ENCODE measurements around the gene NFATC2IP.

The NFATC2IP gene

GRCh38 chr16:28950648-28951409 is at the start of gene NFATC2IP:
NFATC2IP (plus strand) TSS chr16:28950937; CDS start chr16:28951012, 75 bp downstream.
- H3K9me3 ChIP-seq (replicated peaks; ENCODE audit: insufficient read depth, low read length): no peaks in the 10 kb centered on the region
- peaks cover 7% of the 10 kb centered on the region; the same call in 1 of the 2 replicates for H3K36me3 ChIP-seq (replicated peaks; ENCODE audit: insufficient read depth, low read length)
- no peaks in the 10 kb centered on the region for H3K27me3 ChIP-seq (replicated peaks; ENCODE audit: insufficient read depth, low read length)
- no peak for TF ChIP-seq EZH2phosphoT487 (IDR thresholded peaks at IDR 0.05; ENCODE audit: low read length)
- no peak for TF ChIP-seq EZH2 (optimal IDR thresholded peaks at IDR 0.05; ENCODE audit: low read depth, low read length)
- no peak for TF ChIP-seq CTCF (IDR thresholded peaks at IDR 0.05; ENCODE audit: low read length)
- H3K79me2 ChIP-seq (ENCODE audit: low read length): peaks cover 44% of the 10 kb centered on the region
- no peaks in the 10 kb centered on the region for H4K20me1 ChIP-seq (ENCODE audit: insufficient read depth, low read length)
- peak within 1 kb of the TSS; percentile 95 for H3K4me2 ChIP-seq (ENCODE audit: low read depth, low read length)
- peak within 1 kb of the TSS; percentile 89 for H3K9ac ChIP-seq (ENCODE audit: low read length)
- H3F3A ChIP-seq (ENCODE audit: insufficient read depth, low read length): no peaks in the 10 kb centered on the region
- H3K27ac ChIP-seq (ENCODE audit: low read length): peak within 1 kb of the TSS; percentile 29; the same call in 1 of the 2 replicates
- H3K9me2 ChIP-seq (replicated peaks; ENCODE audit: insufficient read depth, low read length): no peaks in the 10 kb centered on the region
- H3K4me1 ChIP-seq (ENCODE audit: low read length): peaks cover 9% of the 10 kb centered on the region
- DNase-seq: peak; percentile 100
- peak within 1 kb of the TSS; percentile 81 for H3K4me3 ChIP-seq (ENCODE audit: low read length)
- peak within 1 kb of the TSS; percentile 91 for H2AFZ ChIP-seq (ENCODE audit: low read length)

- Histone ChIP-seq H3K27me3 (replicated peaks; ENCODE audit: insufficient read depth, low read length) (no peaks in the 10 kb centered on the region), H3K9me3 (replicated peaks; ENCODE audit: insufficient read depth, low read length) (no peaks in the 10 kb centered on the region), H3K79me2 (ENCODE audit: low read length) (no peaks in the 10 kb centered on the region), H3K4me1 (ENCODE audit: low read length) (no peaks in the 10 kb centered on the region), H3K9me2 (replicated peaks; ENCODE audit: insufficient read depth, low read length) (no peaks in the 10 kb centered on the region), H3F3A (ENCODE audit: insufficient read depth, low read length) (no peaks in the 10 kb centered on the region), H3K4me3 (ENCODE audit: low read length) (no peak overlapping the region), H3K9ac (ENCODE audit: low read length) (no peak overlapping the region), H3K4me2 (ENCODE audit: low read depth, low read length) (no peak overlapping the region), H3K36me3 (replicated peaks; ENCODE audit: insufficient read depth, low read length) (no peaks in the 10 kb centered on the region), H4K20me1 (ENCODE audit: insufficient read depth, low read length) (no peaks in the 10 kb centered on the region), H3K27ac (ENCODE audit: low read length) (no peak overlapping the region), H2AFZ (ENCODE audit: low read length) (no peak overlapping the region)
- no peak for TF ChIP-seq EZH2 (optimal IDR thresholded peaks at IDR 0.05; ENCODE audit: low read depth, low read length)
- TF ChIP-seq EZH2phosphoT487 (IDR thresholded peaks at IDR 0.05; ENCODE audit: low read length): no peak
- no peak for TF ChIP-seq CTCF (IDR thresholded peaks at IDR 0.05; ENCODE audit: low read length)
- no peak for DNase-seq
Measured at GRCh38 chr16:28901862-28902261, 48.9 kb upstream of the NFATC2IP start.

GRCh38 chr16:28902909-28903308 is 47.8 kb upstream of the NFATC2IP start:
- Histone ChIP-seq H3K9me3 (replicated peaks; ENCODE audit: insufficient read depth, low read length) (no peaks in the 10 kb centered on the region), H4K20me1 (ENCODE audit: insufficient read depth, low read length) (no peaks in the 10 kb centered on the region), H3K79me2 (ENCODE audit: low read length) (no peaks in the 10 kb centered on the region), H3K9ac (ENCODE audit: low read length) (no peak overlapping the region), H3K27ac (ENCODE audit: low read length) (no peak overlapping the region), H3K4me3 (ENCODE audit: low read length) (no peak overlapping the region), H3K27me3 (replicated peaks; ENCODE audit: insufficient read depth, low read length) (no peaks in the 10 kb centered on the region), H3K36me3 (replicated peaks; ENCODE audit: insufficient read depth, low read length) (no peaks in the 10 kb centered on the region), H3K9me2 (replicated peaks; ENCODE audit: insufficient read depth, low read length) (no peaks in the 10 kb centered on the region), H3K4me1 (ENCODE audit: low read length) (no peaks in the 10 kb centered on the region), H3K4me2 (ENCODE audit: low read depth, low read length) (no peak overlapping the region), H2AFZ (ENCODE audit: low read length) (no peak overlapping the region), H3F3A (ENCODE audit: insufficient read depth, low read length) (no peaks in the 10 kb centered on the region)
- TF ChIP-seq CTCF (IDR thresholded peaks at IDR 0.05; ENCODE audit: low read length) (no peak), EZH2phosphoT487 (IDR thresholded peaks at IDR 0.05; ENCODE audit: low read length) (no peak), EZH2 (optimal IDR thresholded peaks at IDR 0.05; ENCODE audit: low read depth, low read length) (no peak)
- no peak for DNase-seq

Measured in MM.1S (cell line).